ENCODE measurements around the gene SLC2A13.
"Not testable (repeated sequence)": the region's sequence is repeated elsewhere in the genome, so short reads cannot be mapped to it uniquely, and the experiment has no call there.

DNA sequence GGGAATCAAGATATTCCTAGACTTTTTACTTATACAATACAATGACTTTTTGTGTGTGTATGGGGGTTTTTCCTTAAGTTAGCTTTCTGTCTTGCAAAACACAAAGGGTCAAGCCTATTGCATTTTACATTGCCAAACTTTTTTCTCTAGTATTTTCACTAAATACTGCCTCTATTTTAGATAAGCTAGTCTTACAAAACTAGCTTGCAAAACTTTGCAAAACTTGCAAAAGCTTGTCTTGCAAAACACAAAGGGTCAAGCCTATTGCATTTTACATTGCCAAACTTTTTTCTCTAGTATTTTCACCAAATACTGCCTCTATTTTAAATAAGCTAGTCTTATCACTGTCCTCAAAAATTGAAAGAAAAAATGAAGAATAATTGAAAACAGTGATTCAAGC, 183.3 kb downstream of the SLC2A13 start:
- TF ChIP-seq, protein P1, sequence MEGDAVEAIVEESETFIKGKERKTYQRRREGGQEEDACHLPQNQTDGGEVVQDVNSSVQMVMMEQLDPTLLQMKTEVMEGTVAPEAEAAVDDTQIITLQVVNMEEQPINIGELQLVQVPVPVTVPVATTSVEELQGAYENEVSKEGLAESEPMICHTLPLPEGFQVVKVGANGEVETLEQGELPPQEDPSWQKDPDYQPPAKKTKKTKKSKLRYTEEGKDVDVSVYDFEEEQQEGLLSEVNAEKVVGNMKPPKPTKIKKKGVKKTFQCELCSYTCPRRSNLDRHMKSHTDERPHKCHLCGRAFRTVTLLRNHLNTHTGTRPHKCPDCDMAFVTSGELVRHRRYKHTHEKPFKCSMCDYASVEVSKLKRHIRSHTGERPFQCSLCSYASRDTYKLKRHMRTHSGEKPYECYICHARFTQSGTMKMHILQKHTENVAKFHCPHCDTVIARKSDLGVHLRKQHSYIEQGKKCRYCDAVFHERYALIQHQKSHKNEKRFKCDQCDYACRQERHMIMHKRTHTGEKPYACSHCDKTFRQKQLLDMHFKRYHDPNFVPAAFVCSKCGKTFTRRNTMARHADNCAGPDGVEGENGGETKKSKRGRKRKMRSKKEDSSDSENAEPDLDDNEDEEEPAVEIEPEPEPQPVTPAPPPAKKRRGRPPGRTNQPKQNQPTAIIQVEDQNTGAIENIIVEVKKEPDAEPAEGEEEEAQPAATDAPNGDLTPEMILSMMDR (IDR thresholded peaks at IDR 0.05), result not testable (repeated sequence)
- TF ChIP-seq, protein P2, sequence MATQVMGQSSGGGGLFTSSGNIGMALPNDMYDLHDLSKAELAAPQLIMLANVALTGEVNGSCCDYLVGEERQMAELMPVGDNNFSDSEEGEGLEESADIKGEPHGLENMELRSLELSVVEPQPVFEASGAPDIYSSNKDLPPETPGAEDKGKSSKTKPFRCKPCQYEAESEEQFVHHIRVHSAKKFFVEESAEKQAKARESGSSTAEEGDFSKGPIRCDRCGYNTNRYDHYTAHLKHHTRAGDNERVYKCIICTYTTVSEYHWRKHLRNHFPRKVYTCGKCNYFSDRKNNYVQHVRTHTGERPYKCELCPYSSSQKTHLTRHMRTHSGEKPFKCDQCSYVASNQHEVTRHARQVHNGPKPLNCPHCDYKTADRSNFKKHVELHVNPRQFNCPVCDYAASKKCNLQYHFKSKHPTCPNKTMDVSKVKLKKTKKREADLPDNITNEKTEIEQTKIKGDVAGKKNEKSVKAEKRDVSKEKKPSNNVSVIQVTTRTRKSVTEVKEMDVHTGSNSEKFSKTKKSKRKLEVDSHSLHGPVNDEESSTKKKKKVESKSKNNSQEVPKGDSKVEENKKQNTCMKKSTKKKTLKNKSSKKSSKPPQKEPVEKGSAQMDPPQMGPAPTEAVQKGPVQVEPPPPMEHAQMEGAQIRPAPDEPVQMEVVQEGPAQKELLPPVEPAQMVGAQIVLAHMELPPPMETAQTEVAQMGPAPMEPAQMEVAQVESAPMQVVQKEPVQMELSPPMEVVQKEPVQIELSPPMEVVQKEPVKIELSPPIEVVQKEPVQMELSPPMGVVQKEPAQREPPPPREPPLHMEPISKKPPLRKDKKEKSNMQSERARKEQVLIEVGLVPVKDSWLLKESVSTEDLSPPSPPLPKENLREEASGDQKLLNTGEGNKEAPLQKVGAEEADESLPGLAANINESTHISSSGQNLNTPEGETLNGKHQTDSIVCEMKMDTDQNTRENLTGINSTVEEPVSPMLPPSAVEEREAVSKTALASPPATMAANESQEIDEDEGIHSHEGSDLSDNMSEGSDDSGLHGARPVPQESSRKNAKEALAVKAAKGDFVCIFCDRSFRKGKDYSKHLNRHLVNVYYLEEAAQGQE (IDR thresholded peaks at IDR 0.05; ENCODE audit: insufficient read depth in 1 of 2, low read depth in 2 of 2, low read length in 1 of 2), result not testable (repeated sequence)
